ENCODE results near the gene FAM234B.

GRCh38 chr12:13036881-13037280 lies 7.3 kb upstream of the FAM234B start:
- TF ChIP-seq POLR2AphosphoS5 (IDR thresholded peaks at IDR 0.05) (no peak), POLR2A (IDR thresholded peaks at IDR 0.05) (no peak), CTCF (IDR thresholded peaks at IDR 0.05) (no peak), EP300 (IDR thresholded peaks at IDR 0.05) (no peak)

All from sigmoid colon (tissue), 4 donors.